SH-SY5Y (cell line): ENCODE results near the gene HNRNPUL1.

Experiments
- GATA2 ChIP-seq: IDR thresholded peaks from 2 replicates; pipeline ENCODE4 v1.6.1; 2011; ENCODE audit warnings: mild to moderate bottlenecking, low read depth, low read length
- GATA3 ChIP-seq: IDR thresholded peaks from 2 replicates; pipeline ENCODE4 v1.6.1; 2011; ENCODE audit warnings: low read depth, mild to moderate bottlenecking, low read length, moderate library complexity

- TF ChIP-seq GATA3 = no peak
- no peak for TF ChIP-seq GATA2
These were observed 32.3 kb downstream of the HNRNPUL1 start for GRCh38 chr19:41296433-41296871.
